Lower leg skin (tissue), 4 donors: Measurements from ENCODE around the gene KCNQ2. TPM values are rescaled to one million over a fixed set of nuclear protein-coding genes. Genes with fewer than 3 reads are reported as not detected.

Experiments
- DNase-seq, 2 donors: peaks; one replicate each; pipeline ENCODE4 v3.0.0-alpha.2; 2019; ENCODE audit warnings: low spot score in 2 of 2
- H3K4me3 ChIP-seq: fragments of 200-600 bp; sonication (generic); 2 replicates; pipeline ENCODE4 v1.5.1; 2017; ENCODE audit warnings: mild to moderate bottlenecking, low read depth; ENCODE audit not compliant: poor library complexity, severe bottlenecking
- CTCF ChIP-seq, 3 donors: fragments of 450-650 bp; IDR thresholded peaks; one replicate each; pipeline ENCODE4 v1.5.1; 2016; ENCODE audit warnings: antibody characterized with exemption in 3 of 3, mild to moderate bottlenecking in 3 of 3, moderate library complexity in 2 of 3
- POLR2A ChIP-seq, 2 donors: fragments of 450-650 bp; IDR thresholded peaks; one replicate each; pipeline ENCODE4 v1.6.1; 2016 to 2017; ENCODE audit warnings: antibody characterized with exemption in 2 of 2, mild to moderate bottlenecking in 1 of 2, moderate library complexity in 1 of 2
- WGBS, 2 donors: methylation state at CpG; one replicate each; pipeline ENCODE4 v1.1.5; 2018; 5-methylcytosine and 5-hydroxymethylcytosine counted together
- intact Hi-C: fragments of 100-400 bp; cut with DNase I; formaldehyde crosslinking; loops from one replicate; pipeline ENCODE4 v1.15.0; 2023; ENCODE audit warnings: low total_unique reads
- total RNA-seq, 4 donors: library from RNA; depleted of rRNA; stranded (reverse); fragments of >200 nt; gene quantifications; one replicate each; pipeline ENCODE4 v1.1.0, GENCODE V29; 2016

Gene KCNQ2
- total RNA-seq, 4 donors from 2014 or later = not detected

DNA sequence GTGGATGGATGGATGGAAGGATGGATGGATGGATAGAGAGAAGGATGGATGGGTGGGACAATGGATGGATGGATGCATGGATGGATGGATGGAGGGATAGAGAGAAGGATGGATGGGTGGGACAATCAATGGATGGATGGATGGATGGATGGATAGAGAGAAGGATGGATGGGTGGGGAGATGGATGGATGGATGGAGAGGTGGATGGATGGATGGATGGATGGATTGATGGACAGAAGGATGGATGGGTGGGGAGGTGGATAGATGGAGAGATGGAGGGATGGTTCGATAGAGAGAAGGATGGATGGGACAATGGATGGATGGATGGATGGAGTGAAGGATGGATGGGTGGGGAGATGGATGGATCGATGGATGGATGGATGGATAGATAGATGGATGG is 20.1 kb upstream of the KCNQ2 start:
- intact Hi-C loops = no loop called here
- WGBS, 2 donors = 91 to 94% methylated on average over 2 of the region's 2 CpGs
- H3K4me3 ChIP-seq = no peak overlapping the region
- TF ChIP-seq CTCF (IDR thresholded peaks at IDR 0.05) (no peak), POLR2A (IDR thresholded peaks at IDR 0.05) (no peak)
- DNase-seq = no peak

- intact Hi-C loops = no loop called here
- no peak for DNase-seq
- no peak for TF ChIP-seq POLR2A (IDR thresholded peaks at IDR 0.05)
- no peak for TF ChIP-seq CTCF (IDR thresholded peaks at IDR 0.05)
- WGBS, 2 donors = 51 to 90% methylated on average over 4 of the region's 4 CpGs
- no peak overlapping the region for H3K4me3 ChIP-seq
These were observed 19.3 kb upstream of the KCNQ2 start for GRCh38 chr20:63491635-63492230.

- no peak overlapping the region for H3K4me3 ChIP-seq
- no peak for DNase-seq
- WGBS, 2 donors = 85 to 90% methylated on average over 3 to 4 of the region's 4 CpGs
- intact Hi-C loops = no loop called here
- TF ChIP-seq POLR2A (IDR thresholded peaks at IDR 0.05) (no peak), CTCF (IDR thresholded peaks at IDR 0.05) (no peak)
These were observed 18.6 kb upstream of the KCNQ2 start for GRCh38 chr20:63491078-63491477.

- TF ChIP-seq CTCF (IDR thresholded peaks at IDR 0.05) (no peak), POLR2A (IDR thresholded peaks at IDR 0.05) (no peak)
- no peak overlapping the region for H3K4me3 ChIP-seq
- WGBS, 2 donors = 76 to 82% methylated on average over 24 of the region's 24 CpGs
- intact Hi-C loops = no loop called here
- DNase-seq = no peak
These were observed 18.0 kb upstream of the KCNQ2 start for GRCh38 chr20:63490416-63490815.

DNA sequence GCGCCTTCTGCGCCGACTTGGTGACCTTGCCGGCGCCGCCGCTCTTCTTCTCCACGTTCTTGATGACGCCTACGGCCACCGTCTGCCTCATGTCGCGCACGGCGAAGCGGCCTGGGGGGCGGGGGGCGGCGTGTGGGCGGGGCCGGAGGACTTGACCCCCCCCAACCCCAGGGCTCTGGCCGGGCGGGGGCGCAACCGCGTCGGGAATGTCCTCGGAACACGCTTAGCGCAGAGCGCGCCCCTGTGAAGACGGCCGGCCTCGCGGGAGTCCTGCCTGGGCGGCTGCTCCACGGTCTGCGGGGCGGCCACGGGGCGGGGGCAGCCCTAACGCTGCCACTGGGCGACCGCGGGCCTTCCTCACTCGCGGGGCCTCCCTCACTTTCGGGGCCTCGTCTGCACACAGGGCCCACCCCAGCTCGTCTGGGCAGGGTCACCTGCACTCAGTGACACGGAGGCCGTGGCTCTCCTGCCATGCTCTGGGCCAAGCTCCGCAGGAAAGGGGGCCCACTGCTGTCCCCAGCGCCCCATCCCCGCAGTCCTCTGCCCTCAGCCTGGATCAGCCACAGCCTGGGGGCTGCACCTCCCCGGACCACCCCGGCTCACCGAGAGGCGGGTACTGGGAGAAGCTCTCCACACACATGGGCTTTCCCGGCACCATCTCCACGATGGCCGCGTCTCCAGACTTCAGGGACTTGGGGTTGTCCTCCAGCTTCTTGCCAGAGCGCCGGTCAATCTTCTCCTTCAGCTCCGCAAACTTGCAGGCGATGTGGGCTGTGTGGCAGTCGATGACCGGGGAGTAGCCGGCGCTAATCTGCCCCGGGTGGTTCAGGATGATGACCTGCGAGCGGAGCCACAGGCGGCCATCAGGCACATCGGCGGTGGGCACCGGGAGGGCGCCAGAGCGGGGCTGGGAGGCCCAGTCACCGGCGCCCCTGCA is 16.1 kb upstream of the KCNQ2 start:
- 16 to 44% methylated on average over 29 to 70 of the region's 83 CpGs for WGBS, 2 donors
- DNase-seq = no peak
- intact Hi-C loops = no loop called here
- no peak overlapping the region for H3K4me3 ChIP-seq
- TF ChIP-seq POLR2A (IDR thresholded peaks at IDR 0.05) = no peak
- TF ChIP-seq CTCF (IDR thresholded peaks at IDR 0.05) = no peak
